Colon (tissue), 2 donors: ENCODE data around the gene BTN3A1.
"Not testable (repeated sequence)": the region's sequence is repeated elsewhere in the genome, so short reads cannot be mapped to it uniquely, and the experiment has no call there.

Source experiments
- FAIRE-seq: peaks from 2 replicates; lab custom pipeline; 2012; peaks lifted over from hg19 to GRCh38; lab: Jason Lieb, UNC
- donor health status: control.
- donor health status: control.

The BTN3A1 gene

DNA sequence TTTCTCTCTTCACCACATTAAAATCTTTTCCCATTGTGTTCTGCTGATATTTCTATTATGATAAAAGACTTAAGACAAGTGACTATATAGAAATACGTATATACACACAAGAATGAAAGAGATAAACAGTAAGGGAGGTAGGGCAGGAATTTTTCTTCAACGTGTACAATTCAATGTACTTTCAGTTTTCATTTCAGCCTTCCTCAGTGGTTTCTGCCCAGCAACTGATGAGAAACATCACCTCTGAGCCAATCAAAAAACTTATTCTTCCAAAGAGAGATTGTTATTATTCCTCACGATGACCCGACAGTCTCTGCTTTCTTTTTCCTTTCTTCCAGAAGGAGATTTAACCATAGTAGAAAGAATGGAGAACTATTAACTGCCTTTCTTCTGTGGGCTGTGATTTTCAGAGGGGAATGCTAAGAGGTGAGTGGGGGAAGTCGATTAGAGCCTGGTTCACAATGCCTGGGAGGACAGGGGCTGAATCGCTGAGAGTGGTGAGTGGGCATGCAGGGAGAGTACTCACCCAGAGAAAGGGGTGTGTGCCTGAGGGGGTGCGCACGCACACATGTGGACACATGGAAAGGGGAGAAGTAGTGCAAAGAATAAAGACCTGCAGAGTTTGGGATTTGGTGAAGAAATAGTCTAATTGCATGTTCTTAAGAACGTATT, at the start of gene BTN3A1:
TSS of gene BTN3A1 (plus strand) at position 289 of the 672 bp plus-strand sequence. CDS start 3,289 bp downstream, outside the sequence.
- peak; percentile 92 for FAIRE-seq

DNA sequence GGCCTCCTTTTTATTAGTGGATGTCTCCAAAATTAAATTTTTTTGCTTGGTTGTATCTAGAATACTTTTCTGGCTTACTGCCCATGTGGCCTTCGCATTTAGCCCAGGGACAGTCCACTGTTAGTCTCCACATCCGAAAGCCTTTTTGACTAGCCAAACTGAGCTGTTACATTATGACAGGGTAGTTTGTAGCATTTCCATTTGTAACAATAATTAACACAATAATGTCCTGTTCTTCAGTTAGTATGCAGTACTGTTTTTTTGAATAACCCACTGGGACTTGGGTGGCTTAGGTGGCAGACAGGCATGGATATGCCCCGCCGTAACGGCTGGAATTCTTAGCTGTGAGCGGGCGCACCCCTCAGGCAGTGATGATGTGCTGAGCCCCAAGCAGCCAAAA, 49.8 kb upstream of the BTN3A1 start:
- FAIRE-seq, result no peak

DNA sequence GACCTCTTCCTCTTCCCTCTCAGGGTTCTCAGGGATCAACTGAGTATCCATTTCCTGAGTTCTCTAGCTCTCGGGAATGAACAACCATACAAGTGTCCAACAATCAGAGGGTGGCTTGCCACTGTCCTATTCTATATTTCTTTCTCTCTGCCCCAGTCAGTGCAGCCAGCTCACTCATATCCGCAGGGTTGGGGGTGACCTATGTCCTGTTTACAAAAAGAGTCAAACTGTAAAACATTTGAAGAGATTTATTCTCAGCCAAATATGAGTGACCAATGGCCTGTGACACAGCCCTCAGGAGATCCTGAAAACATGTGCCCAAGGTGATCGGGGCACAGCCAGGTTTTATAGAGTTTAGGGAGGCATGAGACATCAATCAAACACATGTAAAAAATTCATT, 47.9 kb upstream of the BTN3A1 start:
- FAIRE-seq, result no peak

DNA sequence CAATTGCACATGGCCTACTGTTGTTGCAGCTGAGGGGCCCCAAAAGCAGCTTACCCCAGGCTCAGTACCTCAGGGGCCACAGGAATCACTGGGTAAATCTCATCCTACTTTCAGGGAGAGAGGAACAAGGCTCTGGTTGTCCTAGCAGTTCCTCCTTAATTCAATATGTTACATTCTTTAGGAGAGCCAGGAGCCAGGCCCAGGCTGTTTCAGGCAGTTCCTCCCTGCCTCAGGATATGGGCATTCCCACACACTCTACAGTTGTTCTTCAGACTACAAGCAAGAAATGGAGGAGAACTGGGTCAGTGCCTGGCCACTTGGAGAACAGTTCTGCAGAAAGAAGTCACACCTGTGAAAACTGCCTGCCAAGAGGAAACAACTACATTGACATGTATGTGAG, 46.7 kb upstream of the BTN3A1 start:
- FAIRE-seq, result no peak

DNA sequence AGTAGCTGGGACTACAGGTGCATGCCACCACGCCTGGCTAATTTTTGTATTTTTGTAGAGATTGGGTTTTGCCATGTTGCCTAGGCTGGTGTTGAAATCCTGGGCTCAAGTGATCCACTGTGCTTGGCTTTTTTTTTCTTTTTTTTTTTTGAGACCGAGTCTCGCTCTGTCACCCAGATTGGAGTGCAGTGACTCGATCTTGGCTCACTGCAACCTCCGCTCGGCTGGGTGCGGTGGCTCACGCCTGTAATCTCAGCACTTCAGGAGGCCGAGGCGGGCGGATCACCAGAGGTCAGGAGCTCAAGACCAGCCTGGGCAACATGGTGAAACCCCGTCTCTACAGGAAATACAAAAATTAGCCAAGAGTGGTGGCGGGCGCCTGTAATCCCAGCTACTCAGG, 44.5 kb upstream of the BTN3A1 start:
- FAIRE-seq, result not testable (repeated sequence)

DNA sequence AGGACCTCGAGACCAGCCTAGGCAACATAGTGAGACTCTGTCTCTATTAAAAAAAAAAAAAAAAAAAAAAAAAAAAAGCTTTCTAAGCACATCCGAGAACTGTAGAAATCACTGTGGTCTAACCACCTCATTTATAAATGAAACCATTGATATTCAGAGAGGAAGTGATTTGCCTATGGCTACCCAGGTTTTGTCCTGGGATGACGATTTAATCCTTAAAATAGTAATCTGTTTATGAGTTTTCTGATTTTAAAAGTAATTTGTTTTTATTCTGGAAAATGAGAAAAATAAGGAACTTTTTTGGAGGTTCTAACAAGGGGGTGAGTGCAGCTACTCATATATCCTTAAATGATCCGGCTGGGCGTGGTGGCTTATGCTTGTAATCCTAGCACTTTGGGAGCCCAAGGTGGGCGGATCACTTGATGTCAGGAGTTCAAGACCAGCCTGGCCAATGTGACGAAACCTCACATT, 43.5 kb upstream of the BTN3A1 start:
- FAIRE-seq, result no peak

DNA sequence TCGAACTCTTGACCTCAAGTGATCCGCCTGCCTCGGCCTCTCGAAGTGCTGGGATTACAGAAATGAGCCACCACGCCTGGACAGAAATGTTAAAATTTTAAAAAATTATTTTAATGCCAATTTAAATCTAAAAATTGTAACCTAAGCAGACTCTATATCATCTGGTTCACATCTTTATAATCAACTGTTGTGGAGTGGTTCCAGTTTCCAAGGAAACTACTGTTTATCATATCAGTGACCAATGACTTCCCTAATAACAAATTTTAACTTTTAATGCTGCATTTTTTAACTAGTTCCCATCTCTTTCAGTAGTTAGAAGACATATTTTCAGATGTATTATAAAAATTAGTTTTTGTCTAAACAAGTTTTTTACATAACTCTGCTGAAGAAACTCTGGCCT, 42.3 kb upstream of the BTN3A1 start:
- FAIRE-seq, result no peak

DNA sequence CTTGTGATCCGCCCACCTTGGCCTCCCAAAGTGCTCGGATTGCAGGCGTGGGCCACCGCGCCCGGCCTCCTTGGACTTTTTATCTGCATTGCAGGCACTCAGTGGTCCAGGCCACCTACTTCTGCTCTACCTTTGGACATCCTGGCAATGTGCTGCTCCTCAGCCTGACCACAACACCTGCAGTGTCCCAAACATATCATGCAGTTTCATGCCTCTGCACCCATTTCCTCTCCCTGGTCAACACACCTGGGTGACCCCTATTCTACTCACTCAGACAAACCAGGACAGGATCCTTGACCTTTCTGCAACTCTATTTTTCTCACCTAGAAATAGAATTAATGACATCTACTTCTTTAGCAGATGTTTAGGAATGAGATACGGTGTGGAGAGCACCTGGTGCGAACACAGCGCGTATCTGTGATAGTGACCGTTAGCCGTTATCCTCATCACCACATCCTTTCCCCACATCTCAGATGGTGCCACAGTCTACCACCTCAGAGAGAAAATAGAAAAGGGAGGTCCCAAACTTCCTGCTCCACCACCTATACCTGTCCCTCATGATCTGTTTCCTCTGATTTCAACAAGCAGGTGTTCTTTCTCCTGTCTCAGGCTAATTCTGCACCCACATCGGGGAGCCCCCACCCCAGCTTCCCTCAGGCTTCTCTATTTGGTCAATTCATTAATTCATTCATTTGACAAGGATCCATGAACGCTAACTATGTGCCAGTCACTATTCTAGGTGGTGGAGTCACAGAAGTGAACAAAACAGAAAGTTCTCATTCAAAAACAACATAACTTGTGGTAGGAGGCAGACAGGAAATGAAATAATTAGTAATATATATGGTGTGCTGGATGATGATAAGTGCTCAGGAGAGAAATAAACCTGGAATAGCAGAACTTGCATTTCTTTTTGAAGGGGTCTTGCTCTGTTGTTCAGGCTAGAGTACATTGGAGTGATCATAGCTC, 41.3 kb upstream of the BTN3A1 start:
- FAIRE-seq, result no peak

DNA sequence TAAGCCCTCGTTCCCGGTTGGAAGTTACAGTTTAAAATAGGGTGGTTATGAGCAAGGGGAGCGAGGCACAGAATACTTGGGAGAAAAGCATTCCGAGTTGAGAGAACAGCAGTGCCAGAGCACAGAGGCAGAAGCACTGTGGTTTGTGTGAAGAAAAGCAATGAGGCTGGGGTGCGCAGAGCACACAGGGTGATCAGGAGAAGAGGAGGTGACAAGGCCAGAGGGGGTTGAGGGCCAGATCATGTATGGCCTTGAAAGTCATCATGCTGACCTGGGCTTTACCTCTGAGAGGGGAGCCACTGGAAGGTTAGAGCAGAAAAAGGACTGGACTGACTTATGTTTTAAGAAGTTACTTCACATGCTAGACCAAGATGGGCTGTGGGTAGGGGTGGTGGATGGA, 40.5 kb upstream of the BTN3A1 start:
- no peak for FAIRE-seq

DNA sequence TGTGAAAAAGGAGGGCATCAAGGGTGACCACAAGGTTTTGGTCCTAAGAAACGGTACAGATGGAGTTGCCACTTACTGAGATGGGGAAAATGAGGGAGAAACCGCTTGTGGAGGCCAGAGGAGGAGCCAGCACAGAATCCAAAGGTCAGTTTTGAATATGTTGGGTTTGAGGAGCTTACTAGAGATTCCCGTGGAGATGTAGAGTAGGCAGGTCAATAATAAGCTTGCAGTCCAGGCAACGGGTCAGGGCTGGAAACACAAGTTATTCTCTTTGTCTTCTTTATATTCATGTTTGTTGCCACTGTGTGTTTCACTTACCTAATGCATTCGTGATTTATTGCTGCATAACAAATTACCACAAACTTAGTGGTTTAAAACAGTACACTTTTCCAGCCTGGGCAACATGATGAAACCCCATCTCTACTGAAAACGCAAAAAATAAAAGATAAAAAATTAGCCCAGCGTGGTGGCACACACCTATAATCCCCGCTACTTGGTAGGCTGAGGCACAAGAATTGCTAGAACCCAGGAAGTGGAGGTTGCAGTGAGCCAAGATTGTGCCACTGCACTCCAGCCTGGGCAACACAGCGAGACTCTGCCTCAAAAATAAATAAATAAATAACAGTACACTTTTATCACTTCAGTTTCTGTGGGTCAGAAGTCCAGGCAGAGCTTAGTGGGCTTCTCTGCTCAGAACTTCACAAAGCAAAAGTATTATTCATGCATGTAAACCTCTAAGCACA, 39.8 kb upstream of the BTN3A1 start:
- FAIRE-seq, result no peak

DNA sequence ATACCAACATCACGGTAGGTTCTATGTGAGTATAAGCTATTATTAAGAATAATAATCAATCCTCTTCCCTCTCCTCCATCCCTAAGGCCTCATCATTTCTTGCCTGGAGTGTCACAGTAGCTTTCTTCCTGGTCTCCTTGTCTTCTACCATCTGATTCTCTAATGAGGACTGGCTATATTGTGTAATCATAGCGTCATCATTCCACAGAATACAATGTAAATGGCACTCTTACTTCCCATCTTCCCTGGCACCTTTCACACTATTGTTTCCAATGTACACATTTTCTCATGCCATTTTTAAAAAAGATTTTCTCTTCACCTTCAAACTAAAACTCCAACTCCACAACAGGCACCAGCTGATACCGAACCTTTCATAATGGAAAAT, 39.2 kb upstream of the BTN3A1 start:
- FAIRE-seq, result no peak

DNA sequence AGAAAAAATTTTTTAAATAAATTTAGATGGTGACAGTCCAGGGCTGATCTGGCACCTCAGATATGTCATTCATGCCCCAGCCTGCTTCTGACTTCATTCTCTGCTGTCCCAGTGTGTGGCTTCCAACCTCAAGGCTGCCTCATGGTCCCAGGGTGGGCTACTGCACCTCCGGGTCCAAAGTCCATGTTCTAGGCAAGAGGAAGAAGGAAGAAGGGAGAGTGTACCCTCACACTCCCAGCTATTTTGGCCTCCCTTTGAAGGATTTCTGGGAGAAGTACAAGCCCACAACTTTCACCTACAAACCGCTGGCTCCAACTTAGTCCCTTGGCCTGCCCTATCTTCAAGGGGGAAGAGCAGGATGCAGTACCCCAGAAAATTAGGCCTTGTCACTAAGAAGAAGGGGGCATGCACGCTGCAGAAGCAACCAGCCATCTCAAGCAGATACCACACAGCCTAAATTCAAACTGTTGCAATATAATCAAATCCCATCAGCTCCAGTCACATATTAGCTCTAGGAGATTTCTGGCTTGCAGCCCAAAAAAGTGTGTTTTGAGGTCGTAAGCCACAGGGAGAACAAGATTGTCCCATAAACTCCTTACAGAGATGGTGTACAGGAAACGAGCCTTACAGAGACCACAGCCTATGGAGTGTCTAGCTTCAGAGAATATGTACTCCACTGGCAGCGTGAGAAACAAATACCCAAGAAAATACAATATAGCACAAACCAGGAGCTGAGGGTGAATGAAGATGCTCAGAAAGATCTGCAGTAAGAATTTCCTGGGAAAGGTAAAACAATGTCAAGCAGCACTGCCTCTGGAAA, 38.0 kb upstream of the BTN3A1 start:
- FAIRE-seq, result no peak

DNA sequence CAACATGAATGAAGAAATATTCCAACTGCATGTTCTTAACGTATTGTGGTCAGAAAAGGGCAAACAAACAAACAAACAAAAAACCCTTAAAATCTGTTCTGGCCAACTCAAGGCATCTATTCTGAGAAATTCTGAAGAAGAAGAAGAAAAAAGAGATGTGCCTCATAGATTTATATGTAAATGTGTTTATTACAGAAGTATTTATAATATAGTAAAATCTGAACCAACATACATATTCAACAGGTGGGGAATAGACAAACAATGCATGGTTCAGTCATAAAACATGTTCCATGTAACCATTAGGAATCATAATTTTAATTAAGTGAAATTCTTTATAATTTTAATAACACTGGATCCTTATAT, 36.5 kb upstream of the BTN3A1 start:
- no peak for FAIRE-seq

DNA sequence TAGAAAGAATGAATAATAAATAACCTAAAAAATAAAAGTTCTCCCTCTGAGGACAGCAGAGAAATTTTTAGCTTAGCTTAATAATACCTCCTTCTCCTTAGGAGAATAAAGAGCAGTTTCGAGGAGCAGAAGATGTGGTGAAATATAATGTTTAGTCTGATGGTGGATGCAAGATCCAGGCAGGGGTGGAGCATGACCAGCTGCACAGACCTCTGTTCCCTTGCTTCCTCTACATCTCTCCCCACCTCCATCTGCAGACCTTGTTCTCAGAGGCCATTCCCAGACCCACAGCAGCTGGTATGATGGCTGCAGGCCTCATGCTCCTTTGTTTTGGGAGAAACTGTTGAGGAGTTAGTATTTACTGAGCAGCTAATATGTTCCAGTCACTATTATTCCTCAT, 35.6 kb upstream of the BTN3A1 start:
- FAIRE-seq, result no peak

DNA sequence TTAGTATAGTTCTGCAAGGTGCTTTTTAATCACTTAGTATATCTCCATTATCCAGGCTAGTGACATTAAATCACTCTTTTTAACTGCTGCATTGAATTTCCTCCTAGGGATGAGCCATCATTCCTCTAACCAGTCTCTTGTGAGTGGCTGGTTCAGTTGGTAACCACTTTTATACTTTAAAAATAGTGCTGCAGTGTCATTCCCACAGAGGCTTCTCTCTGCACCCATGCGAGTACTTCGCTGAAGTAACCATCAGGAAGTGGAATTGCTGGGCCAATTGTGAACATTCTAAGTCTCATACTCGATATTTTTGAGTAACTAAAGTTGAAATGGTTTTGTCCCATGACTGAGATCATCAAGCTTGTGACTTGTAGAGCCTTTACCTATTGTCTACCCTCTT, 35.0 kb upstream of the BTN3A1 start:
- no peak for FAIRE-seq

DNA sequence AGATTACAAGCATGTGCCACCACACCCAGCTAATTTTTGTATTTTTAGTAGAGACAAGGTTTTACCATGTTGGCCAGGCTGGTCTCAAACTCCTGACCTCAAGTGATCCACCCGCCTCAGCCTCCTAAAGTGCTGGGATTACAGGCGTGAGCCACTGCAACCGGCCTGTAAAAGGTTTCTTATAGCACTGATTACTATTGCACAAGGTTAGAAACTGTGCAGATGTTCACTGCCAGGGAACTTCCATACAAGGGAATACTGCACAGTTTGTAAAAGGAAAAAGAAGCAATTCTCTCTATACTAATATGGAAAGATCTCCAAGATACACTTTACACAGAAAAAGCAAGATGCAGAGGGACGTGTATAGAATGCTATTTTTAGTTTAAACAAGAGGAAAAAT, 30.3 kb upstream of the BTN3A1 start:
- not testable (repeated sequence) for FAIRE-seq

DNA sequence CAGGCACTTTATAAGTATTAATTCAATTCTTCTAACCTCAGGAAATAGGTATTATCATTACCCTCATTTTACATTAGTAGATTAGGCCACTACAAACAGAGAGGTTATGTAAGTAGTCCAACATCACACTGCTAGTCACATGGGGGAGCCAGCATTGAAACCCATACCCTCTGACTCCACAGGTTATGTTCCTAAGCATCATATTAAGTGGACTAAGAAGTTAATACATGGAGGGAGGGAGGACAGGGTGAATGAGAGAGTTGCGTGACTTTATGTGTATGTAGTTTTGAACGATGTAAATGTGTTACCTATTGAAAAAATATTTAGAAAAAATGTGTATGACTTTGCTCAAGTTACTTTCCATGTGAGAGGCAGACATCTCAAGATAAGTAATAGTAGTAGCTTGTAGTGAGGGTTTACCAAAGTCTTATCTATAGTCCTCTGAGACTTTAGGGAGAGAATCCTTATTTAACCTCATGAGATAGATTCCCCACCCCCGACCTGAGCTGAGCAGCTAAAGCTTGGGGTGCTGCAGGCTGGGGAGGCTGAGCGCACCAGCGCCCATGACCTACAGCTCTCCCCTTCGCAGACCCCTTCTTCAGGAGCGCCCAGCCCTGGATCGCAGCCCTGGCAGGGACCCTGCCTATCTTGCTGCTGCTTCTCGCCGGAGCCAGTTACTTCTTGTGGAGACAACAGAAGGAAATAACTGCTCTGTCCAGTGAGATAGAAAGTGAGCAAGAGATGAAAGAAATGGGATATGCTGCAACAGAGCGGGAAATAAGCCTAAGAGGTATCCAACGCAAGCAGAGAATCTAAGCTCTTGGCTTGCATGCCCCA, 29.5 kb upstream of the BTN3A1 start:
- no peak for FAIRE-seq

DNA sequence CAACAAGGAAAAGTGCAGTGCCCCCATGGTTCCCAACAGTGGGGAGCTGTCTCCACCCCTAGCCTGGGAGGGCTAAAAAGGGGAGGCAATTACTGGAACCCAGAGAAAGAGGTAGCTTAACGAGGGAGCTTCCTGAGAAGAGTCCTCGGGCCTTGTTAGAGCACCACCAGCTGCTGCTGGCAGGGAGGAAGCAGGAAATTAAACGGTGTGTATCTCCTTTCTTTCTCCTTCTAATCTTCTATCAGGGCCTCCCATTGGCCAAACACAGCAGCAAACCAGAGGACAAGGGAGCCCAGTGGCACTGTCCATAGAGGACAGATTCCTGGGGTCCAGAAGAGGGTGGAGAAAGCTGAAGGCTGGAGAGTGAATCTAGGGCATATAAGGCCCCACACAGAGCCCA, 26.8 kb upstream of the BTN3A1 start:
- FAIRE-seq, result no peak

DNA sequence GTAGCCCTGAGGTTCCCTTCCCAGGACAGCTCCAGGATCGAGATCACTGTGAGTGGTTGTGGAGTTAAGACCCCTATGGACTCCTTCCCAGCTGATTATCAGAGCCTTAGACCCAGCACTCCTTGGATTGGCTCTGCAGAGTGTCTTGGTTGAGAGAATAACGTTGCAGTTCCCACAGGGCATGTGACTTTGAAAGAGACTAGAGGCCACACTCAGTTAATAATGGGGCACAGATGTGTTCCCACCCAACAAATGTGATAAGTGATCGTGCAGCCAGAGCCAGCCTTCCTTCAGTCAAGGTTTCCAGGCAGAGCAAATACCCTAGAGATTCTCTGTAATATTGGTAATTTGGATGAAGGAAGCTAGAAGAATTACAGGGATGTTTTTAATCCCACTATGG, 24.4 kb upstream of the BTN3A1 start:
- FAIRE-seq, result no peak

DNA sequence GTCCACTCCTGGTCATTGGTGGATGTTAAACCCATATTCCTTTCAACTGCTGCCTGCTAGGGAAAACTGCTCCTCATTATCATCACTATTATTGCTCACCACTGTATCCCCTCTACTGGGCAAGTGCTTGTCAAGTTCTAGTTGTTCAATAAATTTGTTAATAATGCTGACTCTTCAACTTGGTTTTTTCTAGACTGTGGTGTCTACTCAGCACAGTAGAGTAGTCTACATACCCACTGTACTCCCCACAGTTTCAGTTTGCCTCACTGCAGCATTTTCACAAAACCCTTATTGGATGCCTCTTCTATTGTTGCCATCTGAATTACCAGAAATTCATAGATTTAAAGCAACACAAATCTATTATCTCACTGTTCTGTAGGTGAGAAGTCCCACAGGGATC, 23.9 kb upstream of the BTN3A1 start:
- FAIRE-seq, result not testable (repeated sequence)

DNA sequence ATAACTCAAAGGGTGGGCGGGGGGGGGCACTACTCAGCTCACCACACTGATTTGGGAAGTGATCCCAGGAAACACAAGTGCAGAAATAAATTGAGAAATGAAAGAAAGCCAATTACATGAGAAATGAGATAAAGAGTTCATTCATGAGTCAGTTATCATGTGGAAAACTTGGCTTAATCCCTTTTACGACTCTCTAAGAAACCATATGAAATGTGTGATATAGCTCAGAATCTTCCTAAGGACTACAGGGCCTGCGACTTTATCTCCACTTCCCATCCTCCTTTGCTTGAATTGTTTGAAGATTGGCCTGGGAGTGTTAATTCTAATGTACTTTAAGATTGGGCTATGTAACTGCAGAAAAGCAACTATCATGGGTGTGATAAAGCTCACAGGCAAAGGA, 22.8 kb upstream of the BTN3A1 start:
- FAIRE-seq, result no peak
